D721Med (cell line): ENCODE data around the gene PPFIA4.
"Not testable (repeated sequence)": the region's sequence is repeated elsewhere in the genome, so short reads cannot be mapped to it uniquely, and the experiment has no call there.

Experiments used
- DNase-seq: peaks from one replicate; pipeline ENCODE4 v3.0.0; 2011; ENCODE audit warnings: low spot score; ENCODE audit not compliant: insufficient read length
- FAIRE-seq: peaks from 2 replicates; lab custom pipeline; 2011; peaks lifted over from hg19 to GRCh38; lab: Jason Lieb, UNC
- TF ChIP-seq, protein P1 (sequence below): IDR thresholded peaks from 2 replicates; pipeline ENCODE4 v1.5.1; 2012; ENCODE audit warnings: mild to moderate bottlenecking, control low read depth; ENCODE audit not compliant: insufficient read depth; ENCODE audit errors: missing control alignments

Gene PPFIA4

DNA sequence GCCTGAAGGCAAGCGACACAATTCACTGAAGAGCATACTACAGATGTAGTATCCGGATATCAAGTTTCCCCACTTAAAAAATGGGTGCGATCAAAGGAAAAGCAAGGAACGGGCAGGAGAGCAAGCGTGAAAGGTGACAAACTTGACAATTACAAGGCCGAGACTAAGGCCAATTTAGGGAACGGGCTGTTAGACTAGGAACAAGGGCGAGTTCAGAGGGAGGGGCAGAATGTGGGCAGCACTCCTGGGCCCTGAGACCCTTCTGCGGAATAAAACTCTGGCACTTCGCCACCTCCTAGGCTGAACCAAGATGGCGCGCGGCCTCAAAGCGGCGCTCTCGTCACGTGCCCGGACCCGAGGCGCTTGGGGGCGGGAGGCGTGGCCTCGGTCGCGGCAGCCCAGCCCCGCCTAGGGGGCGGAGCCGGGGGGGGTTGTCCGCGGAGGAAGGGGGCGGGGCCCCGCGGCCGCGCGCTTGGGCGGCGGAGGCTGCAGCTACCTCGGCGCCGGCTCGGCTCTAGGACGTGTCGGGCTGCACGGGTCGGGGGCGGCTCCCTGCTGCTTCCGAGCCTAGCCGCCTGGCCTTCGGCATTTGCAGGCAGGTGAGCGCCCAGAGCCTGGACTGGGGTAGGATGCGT, at the start of gene PPFIA4:
Gene PPFIA4, plus strand, starts transcription at position 461 of the 635 bp plus-strand sequence. CDS start 12,518 bp downstream, outside the sequence.
- DNase-seq (peak; percentile 98), FAIRE-seq (no peak)

DNA sequence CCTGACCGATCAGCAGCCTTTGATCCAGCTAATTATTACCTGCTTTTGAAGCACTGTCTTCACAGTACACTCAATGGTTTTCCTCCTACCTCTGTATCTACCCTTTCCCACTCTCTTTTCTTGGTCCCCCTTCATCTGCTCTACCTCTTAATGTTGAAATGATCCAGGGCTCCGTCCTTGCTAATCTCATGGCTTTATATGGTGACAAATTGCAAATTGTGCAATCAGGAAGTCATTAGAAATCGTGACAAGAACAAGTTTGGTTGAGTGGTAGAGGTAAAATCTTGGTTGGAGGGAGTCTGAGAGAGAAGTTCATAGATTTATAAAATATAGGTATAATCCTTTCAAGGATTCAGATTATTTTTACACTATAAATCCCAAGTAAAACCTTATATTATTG, 49.7 kb upstream of the PPFIA4 start:
- FAIRE-seq (no peak), DNase-seq (no peak)

More for the DNA sequence above, at the start of gene PPFIA4:
- TF ChIP-seq, protein P1, sequence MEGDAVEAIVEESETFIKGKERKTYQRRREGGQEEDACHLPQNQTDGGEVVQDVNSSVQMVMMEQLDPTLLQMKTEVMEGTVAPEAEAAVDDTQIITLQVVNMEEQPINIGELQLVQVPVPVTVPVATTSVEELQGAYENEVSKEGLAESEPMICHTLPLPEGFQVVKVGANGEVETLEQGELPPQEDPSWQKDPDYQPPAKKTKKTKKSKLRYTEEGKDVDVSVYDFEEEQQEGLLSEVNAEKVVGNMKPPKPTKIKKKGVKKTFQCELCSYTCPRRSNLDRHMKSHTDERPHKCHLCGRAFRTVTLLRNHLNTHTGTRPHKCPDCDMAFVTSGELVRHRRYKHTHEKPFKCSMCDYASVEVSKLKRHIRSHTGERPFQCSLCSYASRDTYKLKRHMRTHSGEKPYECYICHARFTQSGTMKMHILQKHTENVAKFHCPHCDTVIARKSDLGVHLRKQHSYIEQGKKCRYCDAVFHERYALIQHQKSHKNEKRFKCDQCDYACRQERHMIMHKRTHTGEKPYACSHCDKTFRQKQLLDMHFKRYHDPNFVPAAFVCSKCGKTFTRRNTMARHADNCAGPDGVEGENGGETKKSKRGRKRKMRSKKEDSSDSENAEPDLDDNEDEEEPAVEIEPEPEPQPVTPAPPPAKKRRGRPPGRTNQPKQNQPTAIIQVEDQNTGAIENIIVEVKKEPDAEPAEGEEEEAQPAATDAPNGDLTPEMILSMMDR = peak; percentile 32

DNA sequence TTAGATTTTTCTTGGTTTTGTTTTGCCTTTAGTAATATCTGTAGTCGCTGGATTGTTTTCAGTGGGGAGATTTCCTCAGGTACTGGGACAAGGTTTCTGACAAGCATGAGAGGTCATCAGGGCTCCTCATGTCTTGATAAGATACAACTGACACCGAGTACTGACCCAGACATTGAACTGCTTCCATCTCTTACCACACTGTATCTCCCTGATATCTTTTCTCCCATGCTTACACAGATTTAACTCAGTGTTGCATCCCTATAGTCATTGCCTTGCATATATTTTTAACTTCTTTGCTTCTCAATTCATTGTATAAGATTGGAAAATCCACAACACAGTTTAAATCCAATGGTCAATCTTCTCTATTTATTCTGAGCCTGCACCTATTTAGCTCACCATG, 46.8 kb upstream of the PPFIA4 start:
- DNase-seq (no peak), FAIRE-seq (no peak)
- TF ChIP-seq, protein P1 = no peak

More for the DNA sequence above, 49.7 kb upstream of the PPFIA4 start:
- TF ChIP-seq, protein P1 = no peak

DNA sequence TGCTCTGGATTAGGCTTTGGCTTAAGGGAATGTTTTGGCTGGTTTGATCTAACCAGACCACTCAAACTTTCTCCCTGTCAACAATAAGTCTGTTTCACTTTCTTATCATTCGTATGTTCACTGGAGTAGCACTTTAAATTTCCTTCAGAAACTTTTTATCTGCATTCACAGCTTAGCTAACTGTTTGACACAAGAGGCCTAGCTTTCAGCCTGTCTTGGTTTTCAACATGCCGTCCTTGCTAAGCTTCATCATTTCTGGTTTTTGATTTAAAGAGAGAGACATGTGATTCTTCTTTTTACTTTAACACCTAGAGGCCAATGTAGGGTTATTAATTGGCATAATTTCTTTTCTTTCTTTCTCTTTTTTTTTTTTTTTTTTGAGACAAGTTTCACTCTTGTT, 44.4 kb upstream of the PPFIA4 start:
- FAIRE-seq (no peak), DNase-seq (no peak)
- TF ChIP-seq, protein P1 = no peak

DNA sequence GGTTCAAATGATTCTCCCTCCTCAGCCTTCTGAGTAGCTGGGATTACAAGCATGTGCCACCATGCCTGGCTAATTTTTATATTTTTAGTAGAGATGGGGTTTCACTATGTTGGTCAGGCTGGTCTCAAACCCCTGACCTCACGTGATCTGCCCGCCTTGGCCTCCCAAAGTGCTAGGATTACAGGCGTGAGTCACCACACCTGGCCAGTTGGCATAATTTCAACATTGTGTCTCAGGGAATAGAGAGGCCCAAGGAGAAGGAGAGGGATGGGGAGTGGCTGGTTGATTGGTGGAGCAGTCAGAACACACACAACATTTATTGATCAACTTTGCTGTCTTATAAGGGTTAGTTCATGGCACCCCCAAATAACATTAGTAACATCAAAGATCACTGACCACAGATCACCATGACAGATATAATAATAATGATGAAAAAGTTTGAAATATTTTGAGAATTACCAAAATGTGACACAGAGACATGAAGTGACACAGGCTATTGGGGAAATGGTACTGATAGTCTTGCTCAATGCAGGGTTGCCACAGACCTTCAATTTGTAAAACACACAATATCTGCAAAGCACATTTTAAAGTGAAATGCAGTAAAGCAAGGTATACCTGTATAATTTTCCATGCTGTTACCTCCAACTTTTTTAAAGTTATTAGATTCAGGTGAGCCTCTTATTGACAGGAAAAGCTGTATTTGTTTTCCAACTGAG, 43.4 kb upstream of the PPFIA4 start:
- DNase-seq = no peak
- no peak for FAIRE-seq
- TF ChIP-seq, protein P1 = no peak

DNA sequence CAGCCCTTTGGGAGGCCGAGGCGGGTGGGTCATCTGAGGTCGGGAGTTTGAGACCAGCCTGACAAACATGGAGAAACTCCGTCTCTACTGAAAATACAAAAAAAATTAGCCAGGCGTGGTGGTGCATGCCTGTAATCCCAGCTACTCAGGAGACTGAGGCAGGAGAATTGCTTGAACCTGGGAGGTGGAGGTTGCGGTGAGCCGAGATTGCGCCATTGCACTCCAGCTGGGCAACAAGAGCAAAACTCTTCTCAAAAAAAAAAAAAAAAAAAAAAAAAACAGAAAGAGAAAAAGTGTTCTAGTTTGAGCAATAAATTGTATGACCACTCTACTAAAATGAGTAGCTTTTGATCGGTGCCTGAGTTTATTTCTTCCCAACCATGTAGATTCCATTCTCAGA, 40.2 kb upstream of the PPFIA4 start:
- FAIRE-seq, DNase-seq: not testable (repeated sequence)

DNA sequence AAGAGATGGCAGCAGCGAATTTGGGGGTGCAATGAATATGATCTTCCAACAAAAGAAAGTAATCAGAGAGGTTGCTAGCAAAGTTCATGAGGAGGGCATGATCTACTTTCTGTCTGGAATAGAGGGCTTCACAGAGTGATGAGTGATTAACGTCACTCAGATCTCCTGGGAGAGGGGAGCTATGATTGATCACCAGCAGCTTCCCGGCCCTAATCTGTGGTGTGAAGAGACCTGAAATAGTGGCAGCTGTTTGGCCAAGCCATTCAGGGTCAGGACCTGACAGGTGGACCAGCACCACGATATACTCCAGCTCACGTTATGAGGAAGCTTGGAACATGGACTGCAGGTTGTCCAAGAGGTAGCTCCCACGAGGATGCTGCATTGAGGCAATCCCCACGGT, 39.0 kb upstream of the PPFIA4 start:
- DNase-seq (no peak), FAIRE-seq (no peak)
- TF ChIP-seq, protein P1 = no peak
